Duodenal mucosa (tissue), 2 donors: ENCODE results near the gene CALB2.

Experiments used
- H3K27ac ChIP-seq: one replicate; pipeline ENCODE4 v1.7.0; 2013; ENCODE audit warnings: low read depth, low read length
- H3K27me3 ChIP-seq, 2 donors: one replicate each; pipeline ENCODE4 v1.7.0; 2013; ENCODE audit warnings: low read length in 2 of 2, control low read depth in 1 of 2; ENCODE audit not compliant: insufficient read depth in 2 of 2, control insufficient read depth in 1 of 2
- H3K36me3 ChIP-seq, 2 donors: one replicate each; pipeline ENCODE4 v1.7.0; 2013; ENCODE audit warnings: low read length in 2 of 2, control low read depth in 1 of 2; ENCODE audit not compliant: insufficient read depth in 2 of 2, control insufficient read depth in 1 of 2
- H3K4me1 ChIP-seq, 2 donors: one replicate each; pipeline ENCODE4 v1.7.0; 2013; ENCODE audit warnings: low read length in 2 of 2, control low read depth in 1 of 2; ENCODE audit not compliant: insufficient read depth in 2 of 2, control insufficient read depth in 1 of 2
- H3K4me3 ChIP-seq, 2 donors: one replicate each; pipeline ENCODE4 v1.7.0; 2013; ENCODE audit warnings: low read length in 2 of 2, low read depth in 1 of 2
- H3K9ac ChIP-seq, 2 donors: one replicate each; pipeline ENCODE4 v1.7.0; 2013; ENCODE audit warnings: low read length in 2 of 2, low read depth in 1 of 2
- H3K9me3 ChIP-seq, 2 donors: one replicate each; pipeline ENCODE4 v1.7.0; 2013; ENCODE audit warnings: low read length in 2 of 2, control low read depth in 1 of 2; ENCODE audit not compliant: control insufficient read depth in 1 of 2

Gene CALB2

DNA sequence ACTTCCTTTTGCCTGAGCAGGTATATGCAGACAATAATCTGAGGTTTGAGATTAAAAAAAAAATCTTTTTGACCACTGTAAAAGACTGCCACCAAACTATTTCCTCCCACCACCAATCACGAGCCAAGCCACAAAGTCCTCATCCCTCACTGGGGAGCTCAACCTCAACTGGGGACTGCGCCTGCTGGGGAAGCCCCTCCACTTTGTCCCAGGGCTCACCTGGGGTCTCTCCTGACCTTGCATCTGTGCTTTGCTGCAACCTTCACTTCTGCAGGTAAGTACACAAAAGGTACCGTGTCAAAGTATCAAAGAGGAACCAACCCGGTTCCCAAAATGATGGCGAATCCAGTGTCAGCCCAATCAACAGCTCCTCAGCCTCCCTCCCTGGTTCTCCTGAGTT is 47.8 kb downstream of the CALB2 start:
- Histone ChIP-seq H3K4me1 (no peaks in the 10 kb centered on the region), H3K4me3 (no peak overlapping the region), H3K27me3 (peaks cover 0 to 14% of the 10 kb centered on the region in 2 donors), H3K27ac (no peak overlapping the region), H3K9ac (no peak overlapping the region), H3K9me3 (peaks cover 0 to 3% of the 10 kb centered on the region in 2 donors), H3K36me3 (no peaks in the 10 kb centered on the region)

DNA sequence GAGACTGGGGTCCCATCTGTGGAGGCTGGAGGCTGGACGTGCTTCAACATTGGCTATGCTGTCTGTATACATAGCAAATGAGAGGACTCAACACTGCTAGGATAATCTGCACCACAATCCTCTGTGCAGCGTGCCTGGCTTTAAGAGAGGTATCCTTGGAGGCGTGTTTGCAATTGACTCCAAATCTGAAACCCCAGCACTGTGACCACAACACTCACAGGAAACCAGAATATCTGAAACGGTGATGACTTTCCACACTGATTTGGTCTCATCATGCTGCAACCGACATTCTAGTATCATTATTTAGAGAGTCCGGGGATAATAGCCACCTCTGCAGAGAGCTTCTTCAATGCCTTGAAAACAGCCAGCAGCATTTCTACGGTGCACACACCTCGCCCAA is 48.2 kb downstream of the CALB2 start:
- H3K4me1 ChIP-seq, result no peaks in the 10 kb centered on the region
- H3K9me3 ChIP-seq, result peaks cover 0 to 3% of the 10 kb centered on the region in 2 donors
- peaks cover 0 to 13% of the 10 kb centered on the region in 2 donors for H3K27me3 ChIP-seq
- H3K4me3 ChIP-seq, result no peak overlapping the region
- no peak overlapping the region for H3K27ac ChIP-seq
- H3K9ac ChIP-seq, result no peak overlapping the region
- no peaks in the 10 kb centered on the region for H3K36me3 ChIP-seq

DNA sequence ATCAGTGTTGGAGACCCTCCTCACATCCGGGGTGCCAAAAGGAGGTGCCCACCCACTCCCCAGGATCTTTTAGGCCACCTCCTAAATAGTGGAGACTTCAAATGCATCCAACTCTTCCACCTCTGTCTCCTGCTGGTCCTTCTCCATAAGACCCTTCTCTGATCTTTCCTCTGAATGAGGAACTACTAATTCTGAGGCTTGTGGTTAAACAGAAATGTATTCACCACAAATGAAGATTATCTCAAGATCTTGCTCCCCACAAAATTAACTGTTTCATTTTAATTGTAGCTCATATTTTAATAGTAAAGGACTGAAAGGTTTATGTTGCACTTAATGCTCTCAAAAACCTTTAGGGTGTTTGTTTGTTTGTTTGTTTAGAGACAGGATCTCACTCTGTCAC is 49.2 kb downstream of the CALB2 start:
- Histone ChIP-seq H3K36me3 (no peaks in the 10 kb centered on the region), H3K4me3 (no peak overlapping the region), H3K27me3 (peaks cover 0 to 6% of the 10 kb centered on the region in 2 donors), H3K4me1 (no peaks in the 10 kb centered on the region), H3K9ac (no peak overlapping the region), H3K27ac (no peak overlapping the region), H3K9me3 (peaks cover 0 to 3% of the 10 kb centered on the region in 2 donors)

DNA sequence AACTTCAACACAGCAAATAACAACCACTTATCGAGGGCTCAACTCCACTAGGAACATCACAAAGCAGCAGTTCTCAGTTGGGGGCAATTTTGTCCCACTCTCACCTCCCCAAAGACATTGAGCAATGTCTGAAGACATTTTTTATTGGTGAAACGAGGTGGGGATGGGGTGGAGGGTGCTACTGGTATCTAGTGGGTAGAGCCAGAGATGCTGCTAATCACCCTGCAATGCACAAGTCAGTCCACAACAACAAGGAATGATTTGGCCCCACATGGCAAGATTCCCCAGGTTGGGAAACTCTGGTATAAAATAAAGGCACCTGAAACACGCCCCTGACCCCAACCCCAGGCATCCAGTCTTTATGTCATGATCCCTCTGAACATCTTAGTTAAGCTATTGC is 50.0 kb downstream of the CALB2 start:
- H3K27ac ChIP-seq, result no peak overlapping the region
- H3K4me1 ChIP-seq, result no peaks in the 10 kb centered on the region
- H3K9me3 ChIP-seq, result peaks cover 0 to 3% of the 10 kb centered on the region in 2 donors
- H3K9ac ChIP-seq, result no peak overlapping the region
- H3K27me3 ChIP-seq, result peaks cover 0 to 6% of the 10 kb centered on the region in 2 donors
- H3K4me3 ChIP-seq, result no peak overlapping the region
- H3K36me3 ChIP-seq, result no peaks in the 10 kb centered on the region

DNA sequence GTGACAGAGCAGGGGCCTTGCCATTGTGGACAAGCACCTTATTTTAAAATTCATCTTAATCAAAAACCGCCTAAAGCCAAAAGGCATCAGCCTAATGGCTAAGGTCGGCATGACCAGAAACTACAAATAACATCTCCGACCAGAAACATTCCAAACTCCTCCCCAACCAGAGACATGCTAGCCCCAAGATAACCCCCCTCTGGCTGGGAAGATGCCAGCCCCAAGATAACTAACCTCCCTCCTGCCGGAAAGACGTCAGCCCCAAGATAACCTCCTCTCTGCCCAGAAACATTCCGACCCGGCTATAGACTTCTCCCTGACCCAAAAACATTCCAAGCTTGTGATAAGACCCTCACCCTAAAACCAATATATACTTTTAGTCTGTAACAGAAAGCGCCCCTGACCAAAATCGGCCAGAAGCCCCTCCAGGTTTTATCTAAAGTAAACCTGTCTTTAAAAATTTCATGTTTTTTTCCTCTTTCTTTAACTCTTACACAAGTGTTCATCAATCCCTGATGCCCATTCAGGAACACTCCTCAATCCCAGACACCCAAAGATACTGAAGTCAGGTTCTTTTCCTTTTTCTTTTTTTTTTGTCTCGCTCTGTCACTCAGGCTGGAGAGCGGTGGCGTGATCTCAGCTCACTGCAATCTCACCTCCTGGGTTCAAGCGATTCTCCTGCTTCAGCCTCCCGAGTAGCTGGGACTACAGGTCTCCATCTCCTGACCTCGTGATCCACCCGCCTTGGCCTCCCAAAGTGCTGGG is 50.7 kb downstream of the CALB2 start:
- peaks cover 0 to 3% of the 10 kb centered on the region in 2 donors for H3K9me3 ChIP-seq
- H3K27me3 ChIP-seq, result peaks cover 0 to 6% of the 10 kb centered on the region in 2 donors
- H3K9ac ChIP-seq, result no peak overlapping the region
- H3K27ac ChIP-seq, result no peak overlapping the region
- no peak overlapping the region for H3K4me3 ChIP-seq
- no peaks in the 10 kb centered on the region for H3K36me3 ChIP-seq
- H3K4me1 ChIP-seq, result no peaks in the 10 kb centered on the region

DNA sequence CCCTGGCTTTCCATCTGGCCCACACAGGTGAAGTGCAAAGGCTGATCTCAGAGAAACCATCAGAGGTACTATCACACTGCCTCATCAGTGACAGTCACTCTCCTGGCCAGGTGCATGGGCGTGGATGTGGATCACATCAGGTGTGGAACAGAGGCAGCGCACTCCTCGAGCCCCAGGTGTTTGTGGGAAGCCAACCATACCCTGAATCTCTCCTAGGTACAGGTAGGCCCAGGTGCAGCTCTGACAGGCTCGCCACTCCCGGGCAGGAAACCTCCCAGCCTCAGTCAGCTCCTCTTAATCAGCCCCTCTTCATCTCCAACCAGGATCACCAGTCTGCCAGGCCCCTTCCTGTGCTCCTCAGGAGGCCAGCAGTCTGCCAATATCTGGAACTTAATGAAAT is 51.6 kb downstream of the CALB2 start:
- Histone ChIP-seq H3K4me1 (no peaks in the 10 kb centered on the region), H3K27ac (no peak overlapping the region)

DNA sequence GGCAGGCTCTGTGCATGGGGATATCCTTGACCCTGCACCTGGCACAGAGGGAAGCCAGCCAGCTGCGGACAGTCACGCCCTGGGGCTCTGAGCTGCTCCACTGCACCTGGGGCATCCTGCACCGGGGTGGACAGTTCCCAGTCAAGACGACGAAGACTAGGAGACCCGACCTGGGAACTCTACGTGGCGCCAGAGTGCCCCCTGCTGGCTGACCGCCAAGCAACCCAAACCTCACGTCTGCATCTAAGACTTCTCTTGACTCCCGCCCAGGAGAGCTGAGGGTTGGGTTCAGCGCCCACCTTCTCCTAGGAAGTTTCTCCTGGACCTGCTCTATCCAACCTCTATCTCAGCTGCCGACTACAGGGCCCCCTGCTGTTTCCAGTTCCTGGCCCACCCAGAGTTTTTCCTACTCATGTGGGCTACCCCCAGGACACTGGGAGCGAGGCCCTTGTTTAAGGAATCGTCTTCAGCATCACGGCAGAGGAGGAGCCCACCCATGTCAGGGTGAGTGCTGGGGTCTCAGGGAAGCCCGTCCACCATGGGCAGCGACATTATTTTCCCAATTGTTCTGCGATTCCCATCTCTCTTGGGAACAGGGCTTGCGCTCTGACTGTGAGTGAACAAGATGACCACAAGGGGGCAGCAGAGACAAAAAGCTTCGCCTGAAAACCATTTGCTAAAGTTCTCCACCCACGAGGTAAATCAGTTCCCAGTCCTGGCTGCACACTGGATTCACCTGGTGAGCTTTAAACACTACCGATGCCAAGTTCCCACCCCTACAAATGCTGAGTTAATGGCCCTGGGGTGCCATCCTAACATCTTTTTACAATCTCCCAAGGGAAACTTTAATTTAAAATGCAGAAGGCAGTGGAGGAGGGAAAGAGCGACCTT is 54.0 kb downstream of the CALB2 start:
- no peak overlapping the region for H3K4me3 ChIP-seq
- H3K9me3 ChIP-seq, result no peaks in the 10 kb centered on the region
- no peak overlapping the region for H3K27ac ChIP-seq
- H3K4me1 ChIP-seq, result no peaks in the 10 kb centered on the region
- H3K9ac ChIP-seq, result no peak overlapping the region
- H3K27me3 ChIP-seq, result peaks cover 0 to 6% of the 10 kb centered on the region in 2 donors
- no peaks in the 10 kb centered on the region for H3K36me3 ChIP-seq

More for the DNA sequence above, 51.6 kb downstream of the CALB2 start:
- Histone ChIP-seq H3K9ac (no peak overlapping the region), H3K9me3 (no peaks in the 10 kb centered on the region), H3K27me3 (peaks cover 0 to 6% of the 10 kb centered on the region in 2 donors), H3K36me3 (no peaks in the 10 kb centered on the region), H3K4me3 (no peak overlapping the region)

DNA sequence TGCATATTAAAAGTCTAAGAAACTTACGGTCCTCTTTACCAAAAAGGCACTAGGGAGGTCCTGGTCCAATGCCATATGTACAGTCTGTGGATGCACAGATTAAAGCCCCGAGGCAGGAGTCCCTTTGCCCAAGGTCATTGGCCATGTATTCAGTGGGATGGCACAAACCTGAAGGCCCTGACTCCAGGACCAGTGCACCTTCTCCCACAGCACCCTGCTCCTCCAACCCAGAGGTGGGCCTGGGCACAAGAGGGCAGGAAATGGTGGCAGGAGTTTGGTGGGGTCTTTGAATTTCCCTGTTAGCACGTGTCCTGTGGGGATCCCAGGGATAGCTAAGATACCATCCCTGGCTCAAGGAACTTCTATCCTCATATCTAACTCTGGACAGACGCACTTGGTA is 54.8 kb downstream of the CALB2 start:
- Histone ChIP-seq H3K9ac (no peak overlapping the region), H3K36me3 (no peaks in the 10 kb centered on the region), H3K9me3 (no peaks in the 10 kb centered on the region), H3K27ac (no peak overlapping the region), H3K27me3 (peaks cover 0 to 6% of the 10 kb centered on the region in 2 donors), H3K4me1 (no peaks in the 10 kb centered on the region), H3K4me3 (no peak overlapping the region)

DNA sequence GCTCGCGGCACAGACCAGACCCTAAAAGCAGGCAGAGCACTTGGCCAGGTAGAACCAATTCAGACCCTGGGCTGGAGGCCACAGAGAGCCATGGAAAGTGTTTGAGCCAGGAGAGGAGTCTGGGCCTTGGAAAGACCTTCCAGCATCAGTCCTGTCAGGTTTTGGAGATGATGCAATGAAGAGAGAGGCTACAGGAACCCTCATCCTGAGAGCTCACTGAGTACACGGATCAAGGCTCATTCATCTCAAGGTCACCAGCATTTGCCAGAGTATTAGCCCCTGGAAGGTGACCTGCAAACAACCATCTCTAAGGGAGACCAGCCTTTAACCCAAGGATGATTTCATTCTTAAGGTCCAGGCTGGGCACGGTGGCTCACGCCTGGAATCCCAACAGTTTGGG is 55.5 kb downstream of the CALB2 start:
- Histone ChIP-seq H3K9me3 (no peaks in the 10 kb centered on the region), H3K27me3 (peaks cover 0 to 6% of the 10 kb centered on the region in 2 donors), H3K9ac (no peak overlapping the region), H3K36me3 (no peaks in the 10 kb centered on the region), H3K4me3 (no peak overlapping the region), H3K4me1 (no peaks in the 10 kb centered on the region), H3K27ac (no peak overlapping the region)

DNA sequence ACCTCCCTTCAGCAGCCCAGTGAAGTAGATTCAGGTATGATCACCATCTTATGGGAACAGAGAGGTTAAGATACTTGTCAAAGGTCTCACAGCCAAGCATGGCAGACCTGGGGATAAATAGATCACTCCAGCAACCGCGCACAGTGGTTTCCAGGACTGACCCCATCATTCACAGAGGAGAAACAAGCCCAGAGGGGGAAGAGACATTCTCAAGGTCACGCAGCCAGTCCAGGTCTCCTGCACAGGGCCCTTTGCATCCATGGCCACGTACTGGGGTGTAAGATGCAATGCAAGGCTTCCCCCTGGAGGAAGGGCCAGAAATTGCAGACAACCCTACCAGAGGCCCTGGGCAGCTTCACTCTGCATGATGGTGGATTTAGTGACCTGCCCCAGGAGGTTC is 63.4 kb downstream of the CALB2 start:
- Histone ChIP-seq H3K27ac (no peak overlapping the region), H3K4me1 (no peaks in the 10 kb centered on the region), H3K27me3 (peaks cover 7 to 16% of the 10 kb centered on the region in 2 donors)

More for the DNA sequence above, 63.4 kb downstream of the CALB2 start:
- H3K4me3 ChIP-seq, result no peak overlapping the region
- H3K9ac ChIP-seq, result no peak overlapping the region
- H3K9me3 ChIP-seq, result no peaks in the 10 kb centered on the region
- H3K36me3 ChIP-seq, result no peaks in the 10 kb centered on the region
